Fibroblast of gingiva (primary cell): ENCODE results near the gene GALNT2.
A peak's percentile ranks its signal among the peaks of the same experiment; 100 is the strongest.

Source experiments
- DNase-seq: peaks from one replicate; pipeline ENCODE4 v3.0.0-alpha.2; 2011; ENCODE audit warnings: low read depth

The GALNT2 gene

DNA sequence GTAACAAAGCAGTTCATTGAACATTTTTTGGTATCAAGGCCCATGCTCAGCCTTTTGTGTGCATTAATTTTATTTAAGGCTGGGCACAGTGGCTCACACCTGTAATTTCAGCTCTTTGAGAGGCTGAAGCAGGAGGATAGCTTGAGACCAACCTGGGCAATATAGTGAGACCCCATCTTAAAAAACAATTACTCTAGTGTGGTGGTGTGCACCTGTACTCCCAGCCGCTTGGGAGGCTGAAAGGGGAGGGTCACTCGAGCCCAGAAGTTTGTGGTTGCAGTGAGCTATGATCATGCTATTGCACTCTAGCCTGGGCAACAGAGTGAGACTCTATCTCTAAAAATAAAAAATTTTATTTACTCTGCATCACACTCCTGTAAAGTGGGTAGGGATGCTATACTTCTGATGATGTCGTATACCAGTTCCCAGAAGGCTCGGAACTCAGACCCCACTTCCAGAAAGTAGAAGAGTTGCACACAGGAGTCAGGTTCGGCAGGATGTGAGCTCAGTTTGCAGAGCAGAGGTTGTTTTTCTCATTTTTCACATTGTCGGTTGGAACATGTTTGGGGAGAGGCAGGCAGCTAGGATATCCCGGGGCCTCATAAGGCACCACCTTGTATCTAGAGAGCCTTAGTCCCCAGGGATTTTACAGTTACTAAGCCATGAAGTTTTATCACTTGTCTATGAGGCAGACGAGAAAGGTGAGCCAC, 144.6 kb downstream of the GALNT2 start:
- DNase-seq: no peak

DNA sequence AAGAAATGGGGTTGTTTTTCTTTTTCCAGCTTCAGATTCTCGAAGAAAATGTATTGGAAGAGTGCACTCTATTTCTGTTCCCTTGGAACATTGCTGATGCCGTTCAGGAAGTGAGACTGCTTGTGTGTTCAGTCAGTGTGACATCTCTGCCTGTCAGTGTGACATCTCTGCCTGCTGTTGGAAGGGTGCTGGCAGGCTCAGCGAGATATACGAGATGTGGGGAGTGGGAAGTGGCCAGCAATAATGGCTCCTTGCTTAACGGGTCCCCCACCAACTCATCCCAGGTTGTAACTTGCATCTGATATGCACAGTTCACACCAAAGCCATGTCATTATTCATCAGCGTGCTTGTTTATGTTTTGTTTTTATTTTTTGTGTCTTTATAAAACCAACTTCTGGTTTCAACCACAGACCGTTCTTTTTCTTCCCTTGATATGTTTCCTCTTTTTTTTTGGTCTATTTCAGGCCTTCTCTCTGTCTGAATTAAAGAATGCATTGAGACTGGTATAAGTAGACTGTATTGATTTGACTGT, 145.4 kb downstream of the GALNT2 start:
- DNase-seq: no peak

DNA sequence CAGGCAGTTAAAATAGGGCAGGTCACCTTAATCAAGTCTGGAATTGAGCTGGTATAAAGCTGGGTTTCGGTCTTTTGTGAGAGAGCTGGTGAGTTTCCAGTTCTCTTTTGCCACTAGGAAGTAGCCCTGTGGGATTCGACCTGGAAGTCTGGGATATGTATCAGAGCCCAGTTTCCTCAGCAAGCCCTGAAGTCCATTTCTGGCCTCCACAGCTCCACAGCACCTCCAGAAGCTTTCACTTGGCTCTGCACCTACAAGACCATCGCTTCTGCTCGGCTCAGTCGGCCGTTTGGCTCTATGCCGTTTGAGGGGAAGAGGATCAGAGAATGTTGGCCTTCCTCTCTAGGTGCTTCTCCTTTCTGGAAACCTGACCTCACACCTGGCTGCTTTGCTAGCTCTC, 148.0 kb downstream of the GALNT2 start:
- DNase-seq: peak; percentile 51

DNA sequence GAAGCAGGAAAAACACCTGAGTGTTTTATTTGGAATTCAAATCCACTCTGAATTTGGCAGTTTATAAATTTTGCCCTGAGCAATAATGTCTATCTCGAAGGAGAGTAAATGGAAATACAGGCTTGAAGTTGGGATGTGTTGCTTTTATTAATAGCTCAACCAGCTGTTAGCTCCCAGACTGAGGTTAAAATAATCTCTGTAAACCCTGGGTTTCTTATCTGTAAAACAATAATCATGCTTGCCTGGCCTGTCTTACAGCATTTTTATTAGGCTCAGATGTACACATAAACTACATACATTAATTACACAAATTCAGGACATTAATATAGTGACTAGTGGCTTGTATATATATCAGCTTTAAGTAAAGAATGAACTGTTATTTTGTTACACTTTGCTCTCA, 148.5 kb downstream of the GALNT2 start:
- DNase-seq: no peak

DNA sequence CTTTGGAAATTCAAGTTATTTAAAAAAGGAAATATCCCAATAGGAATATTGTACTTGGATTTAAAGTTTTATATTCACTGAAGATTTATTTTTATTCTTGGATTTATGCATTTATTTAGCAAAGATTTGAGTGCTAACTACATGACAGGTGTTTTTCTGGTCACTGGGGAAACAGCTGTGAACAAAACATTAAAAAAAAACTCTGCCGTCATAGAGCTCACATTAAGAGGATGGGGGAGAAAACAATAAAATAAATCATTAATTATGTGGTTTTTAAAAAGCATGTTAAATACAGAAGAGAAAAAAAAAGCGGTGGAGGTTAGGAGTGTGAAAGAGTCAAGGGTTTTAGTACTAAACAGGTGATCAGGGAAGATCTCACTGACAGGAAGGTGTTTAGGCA, 149.9 kb downstream of the GALNT2 start:
- no peak for DNase-seq

DNA sequence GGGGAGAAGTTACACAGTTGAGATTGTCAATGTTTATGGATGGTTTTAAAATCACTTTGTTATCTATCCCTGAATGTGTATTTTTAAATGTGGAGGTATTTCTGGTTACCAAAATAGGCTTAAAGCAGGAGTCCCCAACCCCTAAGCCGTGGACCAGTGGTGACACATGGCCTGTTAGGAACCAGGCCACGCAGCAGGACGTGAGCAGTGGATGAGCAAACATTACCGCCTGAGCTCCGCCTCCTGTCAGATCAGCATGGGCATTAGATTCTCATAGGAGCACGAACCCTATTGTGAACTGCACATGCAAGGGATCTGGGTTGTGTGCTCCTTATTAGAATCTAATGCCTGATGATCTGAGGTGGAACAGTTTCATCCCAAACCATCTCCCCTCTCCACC, 151.6 kb downstream of the GALNT2 start:
- no peak for DNase-seq

DNA sequence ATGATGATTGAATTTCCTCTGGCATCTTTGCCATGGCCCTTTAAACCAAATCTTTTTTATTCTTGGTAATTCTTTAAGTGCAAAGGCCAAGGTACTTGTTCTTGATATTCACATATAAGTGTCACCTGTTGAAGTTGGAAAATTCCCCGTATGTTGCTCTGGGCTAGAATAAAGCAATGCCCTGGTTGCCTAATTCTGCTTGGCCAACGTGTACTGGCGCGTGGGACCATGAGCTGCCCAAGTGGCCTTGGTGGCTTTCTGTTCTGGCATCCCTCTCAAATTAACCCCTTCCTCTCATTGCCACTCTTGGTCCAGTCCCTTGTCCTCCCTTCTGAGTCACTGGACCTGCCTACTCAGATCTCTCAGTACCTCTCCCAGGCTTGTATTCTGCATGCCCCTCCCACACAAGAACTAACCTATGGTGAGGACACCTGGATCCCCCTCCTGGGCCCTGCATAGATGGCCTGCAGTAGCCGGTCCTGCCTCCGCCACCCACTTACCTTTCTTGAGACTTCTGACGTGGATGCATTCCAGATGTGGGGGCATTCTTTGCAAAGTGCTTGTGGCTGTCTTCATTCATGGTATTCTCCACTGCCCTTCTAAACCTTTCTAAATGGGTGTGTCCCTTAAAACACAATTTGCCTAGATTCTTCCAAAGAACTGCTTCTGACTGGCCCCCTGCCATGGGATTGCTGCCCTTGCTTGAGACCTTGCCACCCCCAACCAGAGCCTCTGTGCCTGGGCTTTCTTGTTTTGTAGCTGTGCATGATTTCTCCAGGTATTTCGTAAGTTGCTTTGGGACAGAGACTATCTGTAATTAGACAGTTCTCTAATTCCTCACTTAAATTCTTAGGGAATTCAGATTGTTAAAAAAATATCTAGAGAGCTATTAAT, 152.4 kb downstream of the GALNT2 start:
- no peak for DNase-seq

DNA sequence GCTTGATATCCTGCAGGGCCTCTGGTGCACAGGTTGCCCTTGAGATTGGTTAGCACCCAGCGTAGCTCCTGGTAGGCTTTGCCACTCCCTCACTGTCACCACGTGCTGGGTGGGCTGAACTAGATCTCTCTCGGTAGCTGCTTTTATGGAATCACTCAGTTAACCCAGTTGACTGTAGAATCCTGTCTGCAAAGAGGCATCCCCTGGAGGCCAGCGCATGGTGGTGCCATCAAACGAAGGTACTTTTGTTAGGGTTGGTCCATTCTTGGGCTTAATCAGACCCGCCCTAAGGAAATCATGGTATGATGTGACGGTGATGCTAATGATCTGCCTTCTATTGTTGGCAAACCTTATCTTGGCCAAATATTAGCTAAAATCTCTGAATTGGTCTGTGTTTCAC, 153.4 kb downstream of the GALNT2 start:
- DNase-seq: no peak

DNA sequence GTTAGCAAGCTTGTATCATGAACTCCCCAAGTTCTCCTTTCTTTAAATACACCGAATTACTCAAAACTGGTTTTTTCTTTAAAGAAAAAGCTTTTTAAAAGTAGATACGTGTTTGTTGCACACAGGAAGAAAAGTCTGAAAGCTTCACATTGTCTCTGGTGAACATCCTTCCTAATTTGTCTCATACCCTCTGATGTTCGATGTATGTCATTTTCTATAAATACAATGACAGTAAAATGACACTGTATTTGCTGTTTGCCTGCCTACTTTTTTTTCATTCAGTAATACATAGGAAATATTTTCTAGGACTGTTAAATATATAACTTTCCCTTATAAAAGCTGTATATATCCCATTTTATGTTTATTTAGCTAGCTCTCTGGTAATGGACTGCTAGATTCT, 153.9 kb downstream of the GALNT2 start:
- DNase-seq: no peak

DNA sequence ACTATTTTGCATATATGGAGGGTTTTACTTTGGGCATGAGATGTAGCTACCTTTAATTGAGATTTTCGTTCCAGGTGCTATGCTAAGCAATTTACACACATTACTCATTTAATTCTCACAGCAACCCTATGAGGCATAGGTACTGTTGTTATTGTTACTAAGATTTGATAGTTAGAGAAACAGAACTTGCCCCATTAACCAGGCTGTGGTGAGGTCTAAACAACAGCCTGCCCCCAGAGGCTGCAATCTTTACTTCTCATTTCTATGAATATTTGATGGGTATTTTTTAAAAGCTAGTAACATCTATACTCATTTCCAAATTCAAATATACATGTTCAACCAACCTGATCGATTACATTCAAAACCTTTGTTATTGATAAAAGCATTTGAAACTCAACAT, 155.6 kb downstream of the GALNT2 start:
- no peak for DNase-seq

DNA sequence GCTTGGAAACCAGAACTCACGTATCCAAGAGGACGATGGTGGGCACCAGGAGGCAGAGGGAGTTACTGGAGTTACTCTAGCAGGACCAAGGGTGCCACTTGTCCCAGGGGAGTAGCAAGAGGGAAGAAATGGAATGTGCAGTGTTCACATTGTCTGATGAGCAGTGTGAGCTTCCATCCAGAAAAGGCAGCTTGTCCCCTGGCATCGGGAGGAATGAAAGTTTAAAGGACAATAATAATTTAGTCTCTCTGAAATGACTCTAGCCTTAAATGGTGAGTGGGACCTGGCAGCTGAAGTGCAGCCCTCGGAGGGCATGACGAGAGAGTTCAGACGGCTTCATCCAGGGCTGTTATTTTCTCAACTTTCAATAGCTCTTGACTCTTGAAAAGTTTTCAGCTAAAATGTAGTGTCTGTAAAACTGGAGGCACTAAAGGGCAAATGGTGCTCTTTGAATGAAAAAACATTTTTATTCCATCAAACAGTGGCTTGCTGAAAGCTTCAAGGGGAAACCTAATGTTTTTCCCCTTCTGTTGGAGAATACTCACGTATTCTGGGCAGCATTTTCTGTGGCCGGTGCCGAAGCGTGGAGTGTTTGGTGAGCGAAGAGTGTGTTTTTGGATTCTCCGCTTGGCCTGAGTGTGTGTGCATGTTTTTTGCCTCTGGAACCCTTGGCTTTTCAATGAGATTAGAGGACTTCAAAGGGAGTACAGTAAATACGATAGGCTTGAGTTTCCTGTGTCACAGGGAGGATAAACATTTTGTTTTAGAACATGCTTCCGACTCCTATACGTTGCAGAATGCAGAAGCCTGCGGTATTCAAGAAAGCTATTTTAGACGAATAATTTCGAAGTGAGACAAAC, 157.3 kb downstream of the GALNT2 start:
- DNase-seq: no peak

DNA sequence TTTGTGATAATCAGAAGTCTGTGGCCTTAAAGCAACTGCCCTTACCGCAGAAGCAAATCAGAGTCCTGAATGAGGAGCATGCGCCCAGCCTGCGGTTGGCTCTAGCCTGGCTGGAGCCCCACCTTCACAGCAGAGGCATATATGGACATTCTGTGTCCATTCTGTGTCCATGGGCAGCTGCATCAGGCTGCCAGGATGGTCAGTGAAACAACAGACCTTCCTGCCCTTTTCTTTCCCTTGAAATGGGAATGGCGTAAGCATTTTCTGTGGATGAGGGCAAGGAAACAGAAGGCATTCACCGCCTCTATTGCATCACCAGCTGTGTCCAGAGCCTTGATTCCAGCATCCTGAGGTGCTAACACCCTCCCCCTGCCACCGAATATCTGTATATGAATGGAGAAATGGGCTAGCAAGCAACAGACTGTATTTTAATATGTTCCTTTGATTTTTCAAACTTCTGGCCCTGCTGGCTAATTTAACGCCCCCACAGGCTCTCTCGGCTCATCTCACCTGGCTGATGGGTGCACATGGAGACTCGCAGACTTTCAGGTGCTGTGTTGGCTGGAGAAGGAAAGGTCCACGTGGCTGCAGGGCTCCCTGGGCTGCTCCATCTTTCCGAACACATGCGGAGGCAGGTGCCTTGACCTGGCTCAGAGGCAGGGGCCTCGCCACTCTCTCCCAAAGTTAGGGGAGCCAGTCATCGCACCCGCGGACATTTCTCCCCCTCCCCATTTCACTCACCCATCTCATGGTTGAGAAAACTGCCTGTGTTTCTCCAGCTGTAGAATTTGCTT, 159.2 kb downstream of the GALNT2 start:
- DNase-seq: no peak

DNA sequence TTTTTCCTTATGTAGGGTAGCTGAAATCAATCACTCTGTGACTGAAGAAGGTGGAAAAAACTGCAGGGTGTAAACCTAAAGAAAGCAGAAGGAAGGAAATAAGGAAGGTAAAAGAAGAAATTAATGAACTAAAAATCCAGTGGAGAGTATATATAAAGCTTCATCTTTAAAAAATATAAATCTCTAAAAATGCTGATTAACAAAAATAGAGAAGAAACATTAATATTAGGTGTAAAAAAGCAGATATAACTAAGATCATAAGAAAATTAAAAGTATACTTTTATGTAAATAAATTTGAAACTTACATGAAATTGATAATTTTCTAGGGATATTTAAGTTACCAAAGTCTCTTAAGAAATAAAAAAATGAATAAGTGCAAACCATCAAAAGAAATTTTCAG, 159.8 kb downstream of the GALNT2 start:
- no peak for DNase-seq

DNA sequence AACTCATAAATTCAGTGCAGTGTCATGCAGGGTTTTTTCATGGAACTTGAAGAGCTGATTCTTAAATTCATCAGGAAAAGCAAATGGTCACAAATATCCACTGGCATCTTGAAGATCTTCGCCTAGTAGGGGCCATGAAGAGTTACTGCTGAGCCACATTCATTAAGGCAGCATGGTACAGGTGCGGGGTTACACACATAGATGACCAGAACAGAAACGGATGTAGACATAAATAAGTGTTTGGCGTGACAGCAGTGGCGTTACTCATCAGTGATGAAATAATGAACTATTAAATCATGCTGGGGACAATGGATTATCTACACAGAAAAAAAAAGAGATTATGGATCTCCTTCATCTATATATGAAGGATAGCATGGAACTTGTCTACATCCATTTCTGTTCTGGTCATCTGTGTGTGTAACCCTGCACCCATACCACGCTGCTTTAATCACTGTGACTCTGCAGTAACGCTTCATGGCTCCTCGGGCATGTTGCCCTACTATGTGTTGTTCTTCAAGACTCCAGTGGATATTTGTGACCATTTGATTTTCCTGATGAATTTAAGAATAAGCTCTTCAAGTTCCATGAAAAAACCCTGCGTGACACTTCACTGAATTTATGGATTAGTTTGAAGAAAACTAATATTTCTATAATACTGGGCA, 161.3 kb downstream of the GALNT2 start:
- no peak for DNase-seq

DNA sequence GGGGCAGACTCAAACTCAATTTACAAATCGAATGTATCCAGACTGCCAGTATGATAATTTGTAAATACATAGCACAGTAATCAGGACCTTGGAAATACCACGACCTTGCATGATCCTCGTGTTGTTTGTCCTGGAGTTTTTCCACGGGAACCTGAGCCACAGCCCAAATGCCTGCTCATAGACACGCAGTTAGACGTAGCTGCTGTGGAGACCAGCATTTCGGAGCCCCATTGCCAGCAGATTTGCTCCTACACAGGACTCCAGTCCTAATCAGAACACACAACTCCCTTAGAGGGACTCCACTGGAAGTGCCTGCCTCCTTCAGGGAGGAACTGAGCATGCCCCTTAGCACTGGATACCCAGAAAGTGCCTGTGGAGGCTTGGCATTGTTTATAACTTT, 163.2 kb downstream of the GALNT2 start:
- DNase-seq: peak; percentile 18

DNA sequence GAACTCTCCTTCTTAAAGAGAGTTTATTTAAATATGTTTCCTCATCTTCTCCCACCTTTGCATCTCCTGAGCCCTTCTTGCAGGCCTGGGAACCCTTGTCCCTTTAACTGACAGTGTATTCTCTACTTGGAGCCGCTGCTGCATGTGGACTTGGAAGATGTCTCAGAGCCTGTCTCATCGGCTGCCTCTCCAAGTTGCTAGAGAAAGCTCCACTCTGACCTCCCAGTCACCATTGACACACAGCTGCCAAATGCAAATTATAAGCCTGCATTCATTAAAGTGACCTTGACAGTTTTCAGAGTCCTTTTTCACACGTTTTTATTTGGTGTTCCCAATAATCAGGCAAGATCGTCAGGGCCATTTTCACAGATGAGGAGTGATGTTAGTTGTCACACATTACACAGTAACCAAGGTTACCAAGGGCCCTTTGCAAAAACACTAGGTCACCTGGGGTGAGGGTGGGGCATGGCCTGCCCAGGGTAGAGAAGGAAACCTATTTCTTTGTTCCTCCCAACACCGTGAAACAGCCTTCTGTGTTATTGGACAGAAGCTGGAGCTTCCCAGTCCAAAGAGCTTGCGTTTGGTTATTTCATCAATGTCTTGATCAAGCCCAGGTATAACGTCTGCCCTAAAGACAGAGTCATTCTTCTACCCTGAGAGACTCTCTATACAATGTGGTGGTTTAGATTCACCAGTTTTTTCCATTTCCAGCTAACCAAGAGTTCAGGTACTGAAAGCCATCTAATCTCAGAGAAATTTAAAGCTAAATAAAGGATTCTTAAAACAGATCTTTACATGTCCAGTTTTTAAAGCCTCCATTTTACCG, 164.1 kb downstream of the GALNT2 start:
- DNase-seq: no peak

DNA sequence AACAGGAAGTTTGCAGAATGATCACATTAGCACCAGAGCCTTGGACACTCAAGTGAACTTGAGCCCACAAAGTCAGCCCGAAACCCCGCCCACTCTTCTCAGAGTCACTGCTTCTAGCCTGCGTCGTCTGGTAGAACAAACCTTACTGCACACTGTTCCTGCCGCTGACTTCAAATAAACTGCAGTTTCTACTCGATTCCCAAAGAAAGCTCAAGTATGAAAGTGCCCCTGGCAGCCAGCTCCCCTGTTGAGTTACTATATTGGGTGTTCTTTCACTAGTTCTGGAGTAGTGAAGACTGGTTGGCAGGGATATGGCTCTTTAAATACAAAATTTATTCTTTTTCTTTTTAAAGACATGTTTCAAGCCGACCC, 164.7 kb downstream of the GALNT2 start:
- DNase-seq: peak; percentile 39

DNA sequence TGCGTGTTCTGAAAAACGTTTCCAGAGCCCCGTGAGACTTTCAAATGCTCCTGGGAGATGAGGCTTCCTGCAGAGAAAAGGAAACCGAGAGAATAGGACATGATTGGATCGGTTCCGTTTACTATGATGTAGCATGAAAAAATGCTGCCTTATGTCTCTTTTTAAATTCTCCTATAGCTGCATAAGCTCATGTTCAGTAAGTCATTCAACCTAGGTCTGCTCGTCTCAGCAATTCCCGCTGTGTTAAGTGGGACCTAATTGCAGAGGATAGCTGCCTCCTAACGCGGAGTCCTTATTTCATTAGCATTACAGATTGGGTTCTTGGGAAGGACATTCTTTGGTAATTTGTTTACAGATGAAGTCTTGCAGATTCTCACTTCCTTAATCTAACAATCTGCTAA, 165.3 kb downstream of the GALNT2 start:
- DNase-seq: no peak

DNA sequence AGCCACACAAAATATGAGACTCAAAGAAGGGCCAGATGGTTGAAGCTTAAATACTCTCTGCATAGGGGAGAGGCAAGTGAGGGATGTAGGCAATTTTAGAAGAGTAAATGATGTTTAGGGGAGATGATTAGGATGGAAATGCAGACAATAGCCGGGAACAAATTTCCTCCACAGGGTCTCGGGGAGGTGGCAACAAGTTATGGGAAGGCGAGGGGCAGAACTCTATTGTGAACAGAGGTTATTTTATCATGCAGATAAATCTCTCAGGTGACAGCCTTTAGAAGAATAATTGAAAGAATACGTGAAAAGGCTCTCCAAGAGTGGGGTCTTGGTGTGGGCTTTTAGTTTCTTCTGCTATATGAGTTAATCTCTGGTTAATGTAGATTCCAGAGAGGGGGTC, 166.7 kb downstream of the GALNT2 start:
- no peak for DNase-seq

DNA sequence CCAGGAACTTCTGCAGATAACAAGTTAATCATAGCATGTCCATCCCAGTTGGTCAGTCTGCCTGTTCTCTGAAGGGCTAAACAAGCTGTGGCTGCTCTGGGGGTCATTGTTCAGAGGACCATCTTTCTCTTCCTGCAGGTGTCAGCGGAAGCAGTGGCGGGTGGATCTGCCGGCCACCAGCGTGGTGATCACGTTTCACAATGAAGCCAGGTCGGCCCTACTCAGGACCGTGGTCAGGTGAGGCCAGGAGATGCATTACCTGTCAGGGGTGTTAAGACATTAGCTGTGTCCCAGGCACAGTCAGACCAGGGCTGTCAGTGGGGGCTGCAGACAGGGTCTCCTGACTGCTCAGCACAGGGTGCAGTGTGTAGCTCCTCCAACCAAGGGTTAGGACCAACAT, 168.8 kb downstream of the GALNT2 start:
- DNase-seq: no peak
